MCF 10A (cell line): ENCODE data around the gene TGFB2. TPM values are rescaled to one million over a fixed set of nuclear protein-coding genes. Genes with fewer than 3 reads are reported as not detected.

ENCODE experiments used
- BruUV-seq: library from RNA; stranded (reverse); fragments of 400-500 nt; replicated peaks from 2 replicates; lab custom pipeline; 2021; lab: Mats Ljungman, UMichigan
- CTCF ChIA-PET: fragments of 300-600 bp; sonication (Branson Sonifier 250); formaldehyde crosslinking; extraction: SDS; loops from one replicate; lab custom pipeline; 2021; ENCODE audit warnings: antibody characterized with exemption, inconsistent platforms; lab: Yijun Ruan, JAX
- POLR2A ChIA-PET: fragments of 300-600, 350-650 bp; sonication (Branson Sonifier 250); formaldehyde crosslinking; extraction: SDS; loops from one replicate; lab custom pipeline; 2020; ENCODE audit warnings: antibody characterized with exemption, inconsistent platforms; lab: Yijun Ruan, JAX
- DNase-seq: peaks from one replicate; pipeline ENCODE4 v3.0.0-alpha.2; 2018; ENCODE audit not compliant: unreplicated experiment
- H3K27ac Mint-ChIP-seq: one replicate; pipeline ENCODE4 v1.8.0; 2022; ENCODE audit warnings: mild to moderate bottlenecking, low read depth, mixed read lengths; ENCODE audit not compliant: unreplicated experiment
- H3K27me3 Mint-ChIP-seq: one replicate; pipeline ENCODE4 v1.8.0; 2022; ENCODE audit warnings: mixed read lengths; ENCODE audit not compliant: insufficient read depth, unreplicated experiment
- H3K36me3 Mint-ChIP-seq: one replicate; pipeline ENCODE4 v1.8.0; 2022; ENCODE audit warnings: mild to moderate bottlenecking, moderate library complexity, mixed read lengths; ENCODE audit not compliant: insufficient read depth, unreplicated experiment
- H3K4me1 Mint-ChIP-seq: one replicate; pipeline ENCODE4 v1.8.0; 2022; ENCODE audit warnings: mixed read lengths; ENCODE audit not compliant: insufficient read depth, unreplicated experiment
- H3K4me3 Mint-ChIP-seq: one replicate; pipeline ENCODE4 v1.8.0; 2022; ENCODE audit warnings: mild to moderate bottlenecking, moderate library complexity, mixed read lengths; ENCODE audit not compliant: unreplicated experiment
- H3K9me3 Mint-ChIP-seq: one replicate; pipeline ENCODE4 v1.8.0; 2022; ENCODE audit warnings: mixed read lengths; ENCODE audit not compliant: unreplicated experiment
- CTCF ChIP-seq: fragments of 200-600 bp; IDR thresholded peaks from one replicate; pipeline ENCODE4 v1.8.0; 2022; ENCODE audit warnings: antibody characterized with exemption, mild to moderate bottlenecking; ENCODE audit not compliant: unreplicated experiment
- intact Hi-C: fragments of 100-400 bp; cut with micrococcal nuclease; formaldehyde crosslinking; loops from 2 replicates; pipeline ENCODE4 v1.14.1; 2022
- total RNA-seq: library from RNA; stranded (reverse); gene quantifications from 2 replicates; pipeline ENCODE4 v1.2.3, GENCODE V29; 2022

The TGFB2 gene
- total RNA-seq, 1 experiment from 2014 or later: 6.3 TPM

- ChIA-PET POLR2A (interaction anchor here (1.0 kb wide), 1 partner anchor 460 kb away, joined by 4 read pairs; no protein-coding TSS in a partner anchor), CTCF (interaction anchor here (0.6 to 0.9 kb wide), 2 partner anchors 96 to 620 kb away, joined by 3 to 4 read pairs; no protein-coding TSS in a partner anchor)
- no peaks in the 10 kb centered on the region for H3K9me3 Mint-ChIP-seq
- no peak for DNase-seq
- no TSS peak for BruUV-seq
- no peak for TF ChIP-seq CTCF
- no peak overlapping the region for H3K4me3 Mint-ChIP-seq
- H3K27me3 Mint-ChIP-seq: no peaks in the 10 kb centered on the region
- H3K4me1 Mint-ChIP-seq: peaks cover 6% of the 10 kb centered on the region
- no peak overlapping the region for H3K27ac Mint-ChIP-seq
- no peaks in the 10 kb centered on the region for H3K36me3 Mint-ChIP-seq
- intact Hi-C loops: no loop called here
These were observed 102.0 kb downstream of the TGFB2 start for GRCh38 chr1:218447010-218447689.

- H3K4me1 Mint-ChIP-seq: peaks cover 6% of the 10 kb centered on the region
- H3K4me3 Mint-ChIP-seq: no peak overlapping the region
- no peaks in the 10 kb centered on the region for H3K9me3 Mint-ChIP-seq
- no peaks in the 10 kb centered on the region for H3K27me3 Mint-ChIP-seq
- POLR2A ChIA-PET: no interaction called here
- intact Hi-C loops: no loop called here
- no peak overlapping the region for H3K27ac Mint-ChIP-seq
- CTCF ChIA-PET: no interaction called here
- no peaks in the 10 kb centered on the region for H3K36me3 Mint-ChIP-seq
- TF ChIP-seq CTCF: no peak
- no peak for DNase-seq
- BruUV-seq: no TSS peak
These were observed 106.3 kb downstream of the TGFB2 start for GRCh38 chr1:218451415-218451814.

- no peaks in the 10 kb centered on the region for H3K27me3 Mint-ChIP-seq
- no peak for DNase-seq
- CTCF ChIA-PET: interaction anchor here (0.7 to 1.0 kb wide), 2 partner anchors 26 to 75 kb away, joined by 3 to 5 read pairs; no protein-coding TSS in a partner anchor
These were observed 109.7 kb downstream of the TGFB2 start for GRCh38 chr1:218454700-218455282.

More at GRCh38 chr1:218454700-218455282, 109.7 kb downstream of the TGFB2 start:
- no peak for TF ChIP-seq CTCF
- POLR2A ChIA-PET: no interaction called here
- Mint-ChIP-seq H3K4me1 (peaks cover 9% of the 10 kb centered on the region), H3K9me3 (no peaks in the 10 kb centered on the region), H3K27ac (no peak overlapping the region), H3K4me3 (no peak overlapping the region), H3K36me3 (no peaks in the 10 kb centered on the region)
- no TSS peak for BruUV-seq
- intact Hi-C loops: no loop called here
